Activated CD8-positive, alpha-beta memory T cell treated with anti-CD3 and anti-CD28 coated beads, Interleukin-2, amount 50 U/mL, for 1 hour (primary cell): Measurements from ENCODE around the gene CEP152.

ENCODE experiments used
- DNase-seq: peaks from one replicate; pipeline ENCODE4 v3.0.0-alpha.2; 2020; ENCODE audit errors: extremely low read depth

The CEP152 gene

DNA sequence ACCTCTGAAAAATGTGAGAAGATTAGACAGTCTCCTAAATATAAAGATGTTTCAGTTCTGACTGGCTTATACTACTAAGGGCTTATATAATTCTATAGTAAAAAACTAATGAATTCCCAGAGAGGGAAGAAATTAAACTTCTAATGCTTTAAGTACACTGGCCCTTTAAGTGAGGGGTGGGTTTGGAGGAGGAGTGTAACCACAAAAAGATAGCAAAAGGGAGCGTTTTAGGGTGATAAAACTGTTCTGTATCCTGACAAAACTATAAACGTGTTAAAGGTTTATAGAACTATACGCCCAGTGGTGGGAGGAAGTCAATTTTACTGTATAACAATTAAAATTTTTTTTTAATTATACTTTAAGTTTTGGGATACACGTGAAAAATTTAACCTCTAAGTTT lies 45.8 kb downstream of the CEP152 start:
- no peak for DNase-seq

DNA sequence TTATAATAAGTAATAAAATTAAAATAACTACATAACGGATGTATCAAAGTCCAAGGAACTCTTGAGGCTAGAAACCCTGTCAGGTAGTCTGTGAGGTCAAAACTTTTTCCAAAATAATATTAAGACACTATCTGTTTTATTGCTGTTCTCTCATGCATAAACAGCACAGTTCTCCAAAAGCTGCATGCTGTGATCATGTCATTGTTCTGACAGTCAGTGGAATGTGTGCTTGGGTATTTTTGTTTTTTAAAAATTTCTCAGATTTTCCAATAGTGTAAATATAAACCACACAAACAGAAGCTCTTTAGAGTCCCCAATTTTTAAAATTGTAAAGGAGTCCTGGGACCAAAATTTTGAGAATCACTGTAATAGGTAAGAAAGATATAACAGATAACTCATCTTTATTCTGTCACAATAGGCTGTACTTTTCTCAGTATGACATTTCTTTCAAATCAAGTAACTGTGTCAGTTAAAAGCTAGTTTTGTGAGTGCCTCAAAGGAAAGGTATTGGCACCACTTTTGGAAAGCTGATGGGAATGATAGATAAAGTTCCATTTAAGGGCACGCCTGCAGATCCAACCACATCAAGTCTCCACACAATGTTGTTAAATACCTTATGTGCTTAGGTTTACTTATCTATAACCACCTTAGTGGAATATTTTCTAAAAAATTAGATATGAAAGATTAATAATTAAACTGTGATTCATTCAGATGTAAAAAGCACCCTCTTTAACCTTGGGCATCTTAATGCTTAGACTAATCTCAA lies 49.3 kb downstream of the CEP152 start:
- no peak for DNase-seq

DNA sequence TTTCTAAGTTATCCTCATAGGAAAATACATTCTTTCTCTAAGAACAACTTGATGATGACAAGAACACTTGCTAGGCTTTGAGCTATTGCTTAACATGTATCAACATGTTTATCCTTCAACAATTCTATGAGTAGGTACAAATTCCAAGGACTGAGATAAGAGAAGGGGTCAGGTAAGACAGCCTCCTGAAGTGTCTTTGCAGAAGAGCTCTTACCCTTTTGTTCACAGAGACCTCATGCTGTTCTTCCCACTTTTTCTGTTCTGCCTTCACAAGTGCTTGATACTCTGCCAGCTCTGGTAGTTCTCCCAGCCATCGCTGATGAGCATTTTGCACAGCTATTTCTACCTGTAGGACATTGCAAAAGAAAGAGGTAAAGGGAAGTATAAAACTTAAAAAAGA lies 50.9 kb downstream of the CEP152 start:
- DNase-seq: no peak

DNA sequence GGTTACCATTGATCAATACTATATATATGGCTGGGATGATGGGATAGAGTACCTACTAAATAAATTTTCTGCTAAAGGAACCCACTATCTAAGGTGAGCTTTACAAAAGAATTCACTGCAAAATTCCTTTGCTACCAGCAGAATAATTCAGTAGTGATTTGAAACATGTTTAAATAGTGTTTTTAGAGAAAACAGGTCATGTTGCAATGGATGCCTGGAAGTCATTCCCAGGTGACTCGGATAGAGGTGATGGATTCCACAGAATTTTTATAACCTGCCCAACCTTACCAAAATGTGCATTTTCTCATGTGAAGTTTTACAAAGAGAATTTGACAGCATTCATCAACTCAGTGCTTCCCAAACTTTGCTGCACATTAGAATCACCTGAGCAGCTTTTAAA lies 53.2 kb downstream of the CEP152 start:
- DNase-seq: no peak

DNA sequence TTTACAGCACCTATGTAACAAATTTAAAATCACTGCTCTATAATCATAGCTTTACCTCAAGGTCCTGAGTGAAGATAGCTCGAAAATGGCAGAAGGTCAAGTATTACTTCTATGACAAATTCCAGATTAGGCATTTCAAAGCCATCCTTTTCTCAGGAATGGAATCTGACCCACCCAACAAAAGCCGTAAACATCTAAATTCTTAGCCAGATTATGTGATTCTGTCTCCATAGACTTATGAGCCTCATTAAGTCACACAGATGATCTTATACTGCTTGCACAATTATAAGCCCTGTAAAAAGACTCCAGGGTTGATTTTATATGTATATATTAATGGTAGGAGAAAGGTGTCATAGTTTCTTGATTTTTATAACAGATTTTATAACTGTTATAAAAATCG lies 56.9 kb downstream of the CEP152 start:
- DNase-seq: no peak

DNA sequence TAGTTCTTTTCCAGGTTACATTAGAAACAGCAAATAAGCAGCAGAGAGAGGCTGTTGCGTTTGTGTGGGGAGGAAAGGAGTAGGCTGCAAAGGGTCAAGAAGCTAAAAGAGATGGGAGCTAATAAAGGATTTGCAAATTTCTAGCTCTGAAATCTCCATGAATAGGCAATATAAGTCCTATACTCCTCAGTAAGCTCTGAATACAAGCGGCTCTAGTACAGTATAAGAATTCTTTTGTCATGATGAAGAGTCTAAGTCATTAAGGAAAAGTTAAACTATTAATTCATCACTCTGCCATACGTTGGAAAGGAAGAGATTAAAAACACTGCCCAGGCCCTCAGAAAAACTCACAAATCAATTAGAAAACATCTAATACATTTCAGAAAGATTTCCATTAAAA lies 59.3 kb downstream of the CEP152 start:
- no peak for DNase-seq

DNA sequence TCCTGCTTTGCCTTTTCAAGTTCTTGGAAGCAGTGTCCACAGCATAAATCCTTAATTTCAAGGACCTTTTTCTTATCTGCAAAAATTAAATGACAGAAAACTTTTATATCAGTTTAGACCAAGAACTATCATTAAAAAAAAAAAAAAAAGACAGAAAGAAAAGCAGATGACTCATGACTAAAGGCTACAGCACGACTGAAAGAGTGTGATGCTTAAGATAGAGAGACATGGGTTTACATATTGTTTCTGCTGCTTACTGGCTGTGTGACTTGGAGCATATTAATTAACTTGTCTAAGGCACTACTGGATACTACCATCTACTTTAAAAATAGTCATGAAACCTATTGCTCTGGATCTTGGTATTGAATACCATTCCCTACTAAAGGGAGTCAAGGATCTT lies 62.3 kb downstream of the CEP152 start:
- DNase-seq: no peak

DNA sequence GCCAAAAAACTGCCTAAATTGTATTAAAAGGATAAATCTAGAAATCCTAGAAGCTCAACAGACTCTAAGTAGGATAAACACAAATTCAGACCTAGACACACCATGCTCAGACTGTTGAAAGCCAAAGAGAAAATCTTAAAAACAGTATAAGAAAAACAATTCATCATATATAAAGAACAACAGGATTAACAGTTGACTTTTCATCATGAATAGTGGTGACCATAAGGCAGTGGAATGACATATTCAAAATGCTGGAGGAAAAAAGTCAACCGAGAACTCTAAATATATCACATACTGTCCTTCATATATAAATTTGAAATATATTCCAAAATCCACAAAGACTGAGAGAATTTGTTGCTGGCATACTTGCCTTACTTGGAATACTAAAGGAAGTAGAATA lies 77.3 kb downstream of the CEP152 start:
- DNase-seq: no peak

DNA sequence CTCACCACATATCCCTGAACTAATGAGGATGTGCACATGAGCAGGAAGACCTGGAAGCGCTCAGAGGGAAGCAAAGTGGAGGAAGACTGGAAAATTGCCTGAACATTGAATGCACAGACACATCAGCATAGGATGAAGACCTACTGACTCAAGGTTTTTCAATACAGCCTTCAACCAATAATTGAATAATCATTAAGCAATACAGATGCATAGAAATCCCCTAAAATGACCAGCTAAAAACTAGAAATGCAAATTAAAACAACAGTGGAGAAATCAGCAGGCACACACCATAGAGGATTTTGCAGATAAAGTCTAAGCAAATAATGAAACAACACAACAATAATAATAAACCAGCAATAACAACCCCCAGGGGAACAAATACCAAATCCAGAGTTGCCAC lies 80.4 kb downstream of the CEP152 start:
- no peak for DNase-seq

DNA sequence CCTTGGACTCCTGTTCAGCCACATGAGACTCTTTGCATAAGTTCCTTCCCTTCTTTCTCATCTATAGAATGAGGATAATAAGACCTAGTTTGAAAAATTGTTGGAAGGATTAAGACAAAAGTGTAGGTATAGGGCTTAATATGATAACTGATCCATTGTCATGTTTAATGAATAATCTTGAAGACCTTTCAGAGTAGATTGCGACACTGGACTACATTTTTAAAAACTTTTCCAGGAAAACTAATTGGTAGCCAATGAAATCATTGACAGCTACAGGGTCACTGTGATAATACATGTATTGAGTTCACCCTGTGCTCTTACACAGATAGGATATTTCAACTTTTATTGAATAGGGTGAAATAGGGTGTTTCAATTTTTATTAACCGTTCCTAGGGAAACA lies 86.9 kb downstream of the CEP152 start:
- no peak for DNase-seq

DNA sequence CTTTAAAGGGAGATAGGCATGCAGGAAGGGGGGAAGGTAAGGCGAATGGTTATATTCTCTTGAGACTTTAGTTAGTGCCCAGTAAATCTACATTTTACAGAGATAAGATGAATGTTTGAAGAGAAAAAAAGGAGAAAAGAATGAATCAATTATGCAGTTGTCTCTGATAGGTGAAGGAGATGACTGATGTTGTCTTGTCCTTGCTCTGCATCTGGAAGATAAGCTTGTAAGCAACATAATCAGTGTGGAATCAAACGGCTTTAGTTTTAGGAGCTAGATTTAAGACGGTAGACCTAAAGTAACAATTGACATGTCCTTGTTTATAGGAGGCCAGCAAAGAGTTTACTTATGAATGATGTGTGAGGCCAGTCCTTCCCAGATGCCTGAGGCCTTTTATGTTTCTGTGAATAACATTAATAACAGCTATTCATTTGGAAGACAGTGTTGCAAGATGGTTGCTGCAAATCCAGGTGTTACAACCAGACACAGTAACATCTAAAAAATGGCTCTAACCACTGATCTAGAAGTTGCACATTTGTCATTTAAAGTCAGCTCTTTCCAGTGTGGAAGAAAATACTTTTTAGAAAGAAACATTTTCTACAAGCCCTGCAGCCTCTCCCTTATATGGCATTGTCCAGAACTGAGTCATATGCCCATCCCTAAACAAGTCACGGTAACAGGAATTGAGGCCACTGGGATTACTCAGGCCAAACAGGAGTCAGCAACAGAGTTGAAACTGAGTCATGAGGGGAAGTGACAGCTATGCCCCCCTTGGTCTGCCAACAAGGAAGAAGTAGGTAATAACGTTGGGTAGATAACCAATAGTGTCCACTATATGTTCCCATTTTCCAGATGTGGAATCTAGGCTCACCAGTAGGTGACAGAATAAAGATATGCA lies 87.9 kb downstream of the CEP152 start:
- DNase-seq: no peak

DNA sequence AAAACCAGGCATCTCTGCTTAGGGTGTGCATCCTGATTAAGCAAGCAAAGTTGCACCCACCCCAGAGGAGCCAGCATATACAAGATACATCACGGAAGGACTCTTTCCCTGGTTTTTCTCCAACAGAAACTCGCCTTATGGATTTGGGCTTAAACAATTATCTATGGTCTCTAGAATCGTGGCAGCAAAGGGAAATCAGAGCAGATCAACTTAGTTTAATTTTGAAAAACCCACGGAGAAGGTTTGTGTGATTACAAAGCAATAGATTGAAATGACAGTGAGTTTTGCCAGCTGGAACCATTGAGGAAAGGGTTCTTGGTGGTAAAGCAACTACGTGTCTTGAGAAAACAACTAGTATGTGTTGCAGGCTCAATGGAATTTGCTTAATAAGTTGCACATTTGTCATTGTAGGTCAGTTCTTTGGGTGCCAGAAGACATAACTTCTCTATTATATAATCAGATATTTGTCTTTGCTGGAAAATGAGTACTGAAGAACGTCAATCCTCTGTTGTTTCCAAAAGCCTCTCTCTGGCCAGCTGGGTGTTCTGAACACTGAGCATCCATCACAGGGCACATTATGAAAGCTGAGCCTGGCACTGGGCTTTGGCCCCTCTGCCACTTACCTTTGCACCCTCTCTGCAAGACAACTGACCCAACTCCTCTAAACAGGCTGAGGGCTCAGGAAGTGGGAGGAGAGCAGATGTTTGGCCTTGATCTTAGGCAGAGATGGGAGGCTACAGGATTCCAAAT lies 89.6 kb downstream of the CEP152 start:
- DNase-seq: no peak

DNA sequence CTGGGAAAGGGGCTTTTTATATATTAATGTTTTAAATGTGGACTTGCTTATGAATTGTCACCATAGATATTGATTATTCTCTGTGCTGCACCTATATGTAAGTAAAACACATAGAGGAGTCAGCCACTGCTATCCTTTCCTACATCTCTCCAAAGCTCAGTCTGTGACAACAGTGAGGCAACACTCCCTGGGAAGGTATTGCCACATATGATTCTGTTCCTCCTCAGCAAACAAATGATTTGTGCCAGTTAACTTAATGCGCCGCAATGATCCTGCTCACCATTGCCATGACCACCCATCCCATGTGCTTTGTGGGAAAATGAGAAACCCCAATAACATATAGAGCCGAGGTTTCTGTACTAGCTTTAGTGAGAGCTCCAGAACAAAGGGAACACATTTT lies 90.2 kb downstream of the CEP152 start:
- DNase-seq: no peak

DNA sequence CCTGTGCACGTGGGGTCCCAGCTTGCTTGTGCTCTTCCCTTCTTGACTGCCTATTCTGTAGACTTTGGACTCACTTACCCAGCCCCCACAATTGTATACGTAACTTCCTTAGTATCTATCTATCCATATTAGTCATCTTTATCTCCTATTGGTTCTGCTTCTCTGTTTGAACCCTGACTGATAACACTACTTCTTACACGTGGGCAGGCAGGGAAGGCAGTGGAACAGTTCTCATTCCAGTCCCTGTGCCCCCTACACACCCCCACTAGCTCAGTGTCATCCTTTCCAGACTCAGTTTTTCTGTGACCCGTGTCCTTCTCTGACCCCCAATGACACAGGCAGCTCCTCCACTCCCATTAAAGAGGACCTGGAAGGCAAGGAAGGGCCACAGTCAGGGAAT lies 91.2 kb downstream of the CEP152 start:
- no peak for DNase-seq

DNA sequence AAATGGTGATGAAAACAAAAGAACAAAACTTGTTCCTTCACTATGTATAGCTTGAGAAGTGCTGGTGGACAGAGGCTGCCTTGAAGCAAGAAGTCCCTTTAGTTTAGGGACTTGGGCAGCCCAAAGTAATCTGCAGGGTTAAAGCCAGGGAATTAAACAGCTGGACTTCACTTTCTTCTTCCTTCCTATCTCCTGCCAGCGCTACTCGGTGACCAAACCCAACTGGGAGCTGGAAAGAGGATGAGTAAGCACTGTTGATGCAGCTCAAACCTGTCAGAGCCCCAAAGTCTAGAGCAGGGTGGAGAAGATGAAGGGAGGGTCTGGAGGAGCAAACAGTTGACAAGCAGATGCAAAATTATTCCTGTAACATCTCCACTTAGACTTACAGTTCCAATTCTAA lies 92.2 kb downstream of the CEP152 start:
- no peak for DNase-seq

DNA sequence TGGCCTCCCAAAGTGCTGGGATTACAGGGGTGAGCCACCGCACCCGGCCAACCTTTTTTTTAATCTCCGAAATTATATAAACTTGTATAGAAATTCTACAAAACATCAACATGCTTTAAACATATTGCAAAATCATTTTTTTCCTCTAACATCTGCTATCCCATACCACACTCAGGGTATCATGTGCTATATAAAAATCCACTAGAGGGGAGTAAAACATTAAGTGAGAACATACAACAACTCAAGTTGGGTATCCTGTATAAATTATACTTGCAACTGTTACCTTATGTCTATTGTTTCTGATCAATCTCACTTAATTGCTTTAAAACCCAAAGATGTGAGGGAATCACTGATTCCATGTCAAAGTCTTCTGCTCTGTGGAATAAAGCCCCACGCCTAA lies 93.4 kb downstream of the CEP152 start:
- no peak for DNase-seq

DNA sequence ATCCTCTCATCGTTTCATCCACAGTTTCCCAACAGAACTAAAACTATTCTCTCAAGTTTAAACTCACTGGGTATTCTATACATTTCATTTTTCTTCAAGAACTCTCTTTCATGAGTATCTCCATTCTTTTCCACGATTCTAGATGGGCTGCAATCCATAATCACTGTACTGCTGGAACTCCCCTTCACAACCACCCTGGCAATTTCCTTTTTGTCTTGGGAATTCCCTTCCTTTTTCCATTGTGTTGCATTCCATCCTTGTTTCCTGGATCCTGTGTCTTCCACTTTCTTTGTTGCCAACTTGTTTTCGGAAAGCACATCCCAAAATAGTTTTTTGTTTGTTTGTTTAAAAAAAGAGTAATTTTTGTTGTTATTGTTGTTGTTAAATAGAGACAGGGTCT lies 98.3 kb downstream of the CEP152 start:
- no peak for DNase-seq

DNA sequence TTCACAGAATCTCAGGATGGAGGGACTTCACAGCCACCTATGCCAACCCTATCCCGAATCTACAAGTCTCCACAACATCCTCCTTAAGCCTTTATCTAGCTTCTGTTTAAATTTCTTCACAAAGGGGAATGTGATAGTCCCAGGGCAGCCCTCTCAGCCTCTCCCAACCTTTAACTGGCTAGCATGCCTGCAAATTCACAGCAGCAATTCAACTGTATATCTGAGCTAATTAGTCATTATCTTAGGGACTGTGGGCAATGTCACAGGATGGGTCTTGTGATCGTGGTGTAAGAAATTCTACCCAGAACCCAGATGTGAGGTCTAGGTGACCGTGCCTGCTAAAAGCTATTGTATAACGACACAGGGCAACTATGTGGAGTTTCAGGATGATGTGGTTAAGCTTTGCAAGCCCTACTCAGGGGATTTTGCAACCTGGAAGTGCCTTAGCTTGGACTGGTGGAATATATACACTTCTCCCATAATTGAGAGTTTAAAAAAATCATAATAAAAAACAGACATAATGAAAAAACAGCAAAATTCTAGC lies 99.8 kb downstream of the CEP152 start:
- no peak for DNase-seq

DNA sequence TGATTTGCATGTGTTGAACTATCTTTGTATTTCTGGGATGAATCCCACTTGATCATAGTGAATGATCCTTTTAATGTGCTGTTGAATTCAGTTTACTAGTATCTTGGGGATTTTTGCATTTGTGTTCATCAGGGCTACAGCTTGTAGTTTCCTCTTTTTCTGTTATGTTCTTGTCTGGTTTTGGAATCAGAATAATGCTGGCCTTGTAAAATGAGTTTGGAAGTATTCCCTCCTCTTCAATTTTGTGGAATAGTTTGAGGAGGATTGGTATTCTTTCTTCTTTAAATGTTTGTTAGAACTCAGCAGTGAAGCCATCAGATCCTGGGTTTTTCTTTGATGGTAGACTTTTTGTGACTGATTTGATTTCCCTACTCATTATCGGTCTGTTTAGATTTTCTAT lies 102.2 kb downstream of the CEP152 start:
- no peak for DNase-seq

DNA sequence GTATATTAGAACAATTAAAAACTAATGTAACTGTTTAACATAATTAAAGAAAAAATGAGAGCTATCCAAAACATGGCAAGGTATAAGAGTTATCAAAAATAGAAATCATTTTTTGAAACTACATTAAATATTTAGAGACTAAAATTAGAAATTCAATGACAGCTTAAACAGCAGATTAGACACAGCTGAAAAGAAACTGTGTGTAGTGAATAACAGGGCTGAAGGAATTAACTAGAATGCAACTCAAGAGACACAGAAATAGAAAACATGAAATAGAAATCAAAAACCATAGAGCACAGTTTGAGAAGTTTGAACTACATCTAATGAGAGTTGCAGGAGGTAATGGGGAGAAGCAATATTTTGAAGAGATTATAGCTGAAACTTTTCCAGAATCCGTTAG lies 105.5 kb downstream of the CEP152 start:
- DNase-seq: no peak

DNA sequence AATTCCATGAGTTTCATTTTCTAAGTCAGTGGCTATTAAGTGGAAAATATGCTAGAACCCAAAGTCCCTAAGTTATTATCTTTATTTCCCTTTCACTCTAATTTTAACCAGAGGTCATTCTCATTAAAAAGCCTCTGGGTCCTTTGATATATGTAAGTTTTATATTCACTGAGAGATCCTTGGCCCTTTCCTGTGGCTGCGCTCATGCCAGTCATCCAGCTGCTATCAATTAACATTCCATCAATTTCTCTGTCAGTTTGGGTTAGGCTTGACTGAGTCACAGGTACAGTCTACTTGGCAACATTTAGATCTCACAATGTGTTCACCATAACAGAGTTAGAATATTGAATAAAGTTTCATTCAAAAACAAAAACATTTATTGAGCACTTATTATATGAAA lies 107.3 kb downstream of the CEP152 start:
- no peak for DNase-seq

DNA sequence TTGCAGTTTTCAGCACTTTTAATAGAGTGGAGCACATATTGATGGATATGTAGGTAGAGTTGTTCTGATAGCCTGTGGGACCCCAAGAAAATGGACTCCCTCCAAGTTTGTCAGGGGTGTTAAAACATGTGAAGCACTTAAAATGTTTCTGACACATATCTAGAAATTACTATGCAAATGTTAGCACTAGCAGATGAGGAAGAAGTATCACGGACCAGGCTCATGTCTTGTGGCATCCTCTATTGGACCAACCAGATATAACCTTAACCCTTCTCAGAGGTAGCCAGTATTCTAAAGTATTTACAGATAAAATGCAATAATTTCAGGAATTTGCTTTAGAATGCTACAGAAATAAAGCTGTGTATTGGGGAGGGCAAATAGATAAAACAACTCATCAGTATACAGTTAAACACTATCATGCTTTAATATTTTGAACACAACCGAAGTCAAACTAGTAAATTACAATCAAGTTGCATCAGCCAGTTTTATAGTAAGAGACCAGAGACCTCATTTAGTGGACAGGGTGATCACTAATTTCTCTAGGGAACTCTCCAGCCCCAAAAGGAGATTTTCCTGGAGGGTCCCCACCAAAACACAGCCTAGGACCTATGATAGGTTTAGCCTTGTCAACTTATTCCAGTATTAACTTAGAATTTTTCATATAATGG lies 108.2 kb downstream of the CEP152 start:
- no peak for DNase-seq
